Measurements from ENCODE around the gene MT1M. TPM values are rescaled to one million over a fixed set of nuclear protein-coding genes. Genes with fewer than 3 reads are reported as not detected.

Gene MT1M
- polyA plus RNA-seq, 1 donor (not counting 4 experiments of a cell fraction or from before 2014, with no cell fraction given): 0.20 TPM

- H2AFZ ChIP-seq (ENCODE audit: control insufficient read depth, low read length): no peak overlapping the region
- peaks cover 36% of the 10 kb centered on the region for H3K27me3 ChIP-seq (ENCODE audit: control insufficient read depth, extremely low read depth, insufficient read depth, low read length)
- no peaks in the 10 kb centered on the region for H3K36me3 ChIP-seq (ENCODE audit: control insufficient read depth in 2 of 2, extremely low read depth in 1 of 2, insufficient read depth in 2 of 2, low read length in 2 of 2)
- no peak overlapping the region for H3K9ac ChIP-seq (ENCODE audit: control insufficient read depth, extremely low read depth, insufficient read depth, low read length)
- no peak for FAIRE-seq
- H3K9me1 ChIP-seq (ENCODE audit: control insufficient read depth, extremely low read depth, insufficient read depth, low read length): no peaks in the 10 kb centered on the region
- H3K27ac ChIP-seq (ENCODE audit: control insufficient read depth, insufficient read depth, low read length): no peak overlapping the region
- no peak overlapping the region for H3K4me2 ChIP-seq (ENCODE audit: control insufficient read depth, extremely low read depth, insufficient read depth, low read depth, low read length)
- H3K4me1 ChIP-seq (ENCODE audit: control insufficient read depth, extremely low read depth, insufficient read depth, low read length): peaks cover 4% of the 10 kb centered on the region
- no peaks in the 10 kb centered on the region for H3K9me3 ChIP-seq (ENCODE audit: control insufficient read depth, low read depth, low read length)
- H4K20me1 ChIP-seq (ENCODE audit: control insufficient read depth, extremely low read depth, insufficient read depth, low read length): no peaks in the 10 kb centered on the region
- DNase-seq (ENCODE audit: low read depth, low spot score): no peak
- no peak overlapping the region for H3K4me3 ChIP-seq (ENCODE audit: control insufficient read depth in 2 of 3, extremely low read depth in 1 of 3, insufficient read depth in 2 of 3, low read depth in 1 of 3, low read length in 3 of 3)
- H3K79me2 ChIP-seq (ENCODE audit: control insufficient read depth, insufficient read depth, low read length): no peaks in the 10 kb centered on the region
- dilution Hi-C loops (cut with MboI; ENCODE audit: extremely low pct_ligation_motif_present, low sequenced_read_pairs): no loop called here
- TF ChIP-seq EZH2 (IDR thresholded peaks at IDR 0.05; ENCODE audit: low read length): no peak
- no peak for TF ChIP-seq CTCF (optimal IDR thresholded peaks at IDR 0.05 in 1 of 3, IDR thresholded peaks at IDR 0.05 in 1 of 3, conservative IDR thresholded peaks at IDR 0.05 in 1 of 3; ENCODE audit: extremely low read depth in 1 of 3, insufficient read depth in 2 of 3, low read length in 3 of 3)
Measured at GRCh38 chr16:56640076-56640475, 7.6 kb downstream of the MT1M start.

- dilution Hi-C loops (cut with MboI; ENCODE audit: extremely low pct_ligation_motif_present, low sequenced_read_pairs): no loop called here
- H3K9me3 ChIP-seq (ENCODE audit: control insufficient read depth, low read depth, low read length): no peaks in the 10 kb centered on the region
Measured at GRCh38 chr16:56641166-56641565, 8.7 kb downstream of the MT1M start.

More at GRCh38 chr16:56641166-56641565, 8.7 kb downstream of the MT1M start:
- Histone ChIP-seq H3K79me2 (ENCODE audit: control insufficient read depth, insufficient read depth, low read length) (no peaks in the 10 kb centered on the region), H3K9me1 (ENCODE audit: control insufficient read depth, extremely low read depth, insufficient read depth, low read length) (no peaks in the 10 kb centered on the region), H3K4me3 (ENCODE audit: control insufficient read depth in 2 of 3, extremely low read depth in 1 of 3, insufficient read depth in 2 of 3, low read depth in 1 of 3, low read length in 3 of 3) (no peak overlapping the region), H2AFZ (ENCODE audit: control insufficient read depth, low read length) (no peak overlapping the region), H3K36me3 (ENCODE audit: control insufficient read depth in 2 of 2, extremely low read depth in 1 of 2, insufficient read depth in 2 of 2, low read length in 2 of 2) (no peaks in the 10 kb centered on the region), H3K27me3 (ENCODE audit: control insufficient read depth, extremely low read depth, insufficient read depth, low read length) (peaks cover 25% of the 10 kb centered on the region), H3K9ac (ENCODE audit: control insufficient read depth, extremely low read depth, insufficient read depth, low read length) (no peak overlapping the region), H3K27ac (ENCODE audit: control insufficient read depth, insufficient read depth, low read length) (no peak overlapping the region), H4K20me1 (ENCODE audit: control insufficient read depth, extremely low read depth, insufficient read depth, low read length) (no peaks in the 10 kb centered on the region), H3K4me2 (ENCODE audit: control insufficient read depth, extremely low read depth, insufficient read depth, low read depth, low read length) (no peak overlapping the region), H3K4me1 (ENCODE audit: control insufficient read depth, extremely low read depth, insufficient read depth, low read length) (peaks cover 4% of the 10 kb centered on the region)
- DNase-seq (ENCODE audit: low read depth, low spot score) (no peak), FAIRE-seq (no peak)
- no peak for TF ChIP-seq EZH2 (IDR thresholded peaks at IDR 0.05; ENCODE audit: low read length)
- TF ChIP-seq CTCF (optimal IDR thresholded peaks at IDR 0.05 in 1 of 3, IDR thresholded peaks at IDR 0.05 in 1 of 3, conservative IDR thresholded peaks at IDR 0.05 in 1 of 3; ENCODE audit: extremely low read depth in 1 of 3, insufficient read depth in 2 of 3, low read length in 3 of 3): no peak
